HEK293 (cell line): Measurements from ENCODE around the gene MYADML2.

Source experiments
- GLIS2 ChIP-seq: fragments of 450-650 bp; formaldehyde crosslinking; IDR thresholded peaks from 2 replicates; pipeline ENCODE4 v1.5.1; 2016; ENCODE audit warnings: missing biosample characterization, missing genetic modification characterization
- KLF8 ChIP-seq: fragments of 450-650 bp; formaldehyde crosslinking; IDR thresholded peaks from 2 replicates; pipeline ENCODE4 v1.5.1; 2016; ENCODE audit warnings: missing biosample characterization, missing genetic modification characterization
- MYNN ChIP-seq: fragments of 450-650 bp; formaldehyde crosslinking; IDR thresholded peaks from 2 replicates; pipeline ENCODE4 v1.5.1; 2016; ENCODE audit warnings: missing biosample characterization, missing genetic modification characterization, borderline replicate concordance
- OSR2 ChIP-seq: fragments of 450-650 bp; formaldehyde crosslinking; IDR thresholded peaks from 2 replicates; pipeline ENCODE4 v1.5.1; 2016; ENCODE audit warnings: missing biosample characterization, missing genetic modification characterization
- PRDM1 ChIP-seq: fragments of 450-650 bp; formaldehyde crosslinking; IDR thresholded peaks from 2 replicates; pipeline ENCODE4; 2016; ENCODE audit warnings: missing biosample characterization, missing genetic modification characterization
- SCRT2 ChIP-seq: fragments of 450-650 bp; formaldehyde crosslinking; IDR thresholded peaks from 2 replicates; pipeline ENCODE4 v1.5.1; 2016; ENCODE audit warnings: missing biosample characterization, missing genetic modification characterization
- SETDB1 ChIP-seq: IDR thresholded peaks from one replicate; pipeline ENCODE4 v1.6.1; 2017; ENCODE audit warnings: mild to moderate bottlenecking, low read length, moderate library complexity, mixed read lengths; ENCODE audit not compliant: insufficient read length
- SP2 ChIP-seq: fragments of 450-650 bp; formaldehyde crosslinking; IDR thresholded peaks from 2 replicates; pipeline ENCODE4 v1.5.1; 2016; ENCODE audit warnings: missing biosample characterization, missing genetic modification characterization
- ZBTB26 ChIP-seq: fragments of 450-650 bp; formaldehyde crosslinking; optimal IDR thresholded peaks from 2 replicates; pipeline ENCODE3; 2016; ENCODE audit warnings: missing biosample characterization, mild to moderate bottlenecking, missing genetic modification characterization
- ZBTB48 ChIP-seq: fragments of 450-650 bp; formaldehyde crosslinking; IDR thresholded peaks from 2 replicates; pipeline ENCODE4 v1.5.1; 2016; ENCODE audit warnings: missing biosample characterization, missing genetic modification characterization
- ZNF175 ChIP-seq: fragments of 450-650 bp; formaldehyde crosslinking; IDR thresholded peaks from 2 replicates; pipeline ENCODE4 v1.5.1; 2016; ENCODE audit warnings: missing biosample characterization, missing genetic modification characterization
- ZNF19 ChIP-seq: fragments of 450-650 bp; formaldehyde crosslinking; IDR thresholded peaks from 2 replicates; pipeline ENCODE4; 2016; ENCODE audit warnings: missing biosample characterization, missing genetic modification characterization, low read depth
- ZNF221 ChIP-seq: fragments of 450-650 bp; formaldehyde crosslinking; IDR thresholded peaks from 2 replicates; pipeline ENCODE4 v1.5.1; 2017; ENCODE audit warnings: missing biosample characterization, missing genetic modification characterization, borderline replicate concordance
- ZNF335 ChIP-seq: fragments of 450-650 bp; formaldehyde crosslinking; conservative IDR thresholded peaks from 2 replicates; pipeline ENCODE4 v1.5.1; 2016; ENCODE audit warnings: missing biosample characterization, missing genetic modification characterization
- ZNF473 ChIP-seq: fragments of 450-650 bp; formaldehyde crosslinking; IDR thresholded peaks from 2 replicates; pipeline ENCODE4 v1.5.1; 2017; ENCODE audit warnings: missing biosample characterization, missing genetic modification characterization
- ZNF501 ChIP-seq: fragments of 450-650 bp; formaldehyde crosslinking; IDR thresholded peaks from 2 replicates; pipeline ENCODE4 v1.5.1; 2016; ENCODE audit warnings: missing biosample characterization, missing genetic modification characterization
- ZNF510 ChIP-seq: fragments of 450-650 bp; formaldehyde crosslinking; IDR thresholded peaks from 2 replicates; pipeline ENCODE4 v1.5.1; 2018; ENCODE audit warnings: mild to moderate bottlenecking, missing genetic modification characterization, missing biosample characterization; ENCODE audit not compliant: insufficient replicate concordance
- ZNF514 ChIP-seq: fragments of 450-650 bp; formaldehyde crosslinking; IDR thresholded peaks from 2 replicates; pipeline ENCODE4 v1.5.1; 2016; ENCODE audit warnings: missing biosample characterization, missing genetic modification characterization
- ZNF623 ChIP-seq: fragments of 450-650 bp; formaldehyde crosslinking; IDR thresholded peaks from 2 replicates; pipeline ENCODE4 v1.5.1; 2016; ENCODE audit warnings: missing biosample characterization, missing genetic modification characterization
- ZNF626 ChIP-seq: fragments of 450-650 bp; sonication (Bioruptor Pico); formaldehyde crosslinking; IDR thresholded peaks from 2 replicates; pipeline ENCODE4 v1.5.1; 2018; ENCODE audit warnings: missing biosample characterization, missing genetic modification characterization, inconsistent platforms
- ZNF658 ChIP-seq: fragments of 450-650 bp; formaldehyde crosslinking; IDR thresholded peaks from 2 replicates; pipeline ENCODE4; 2016; ENCODE audit warnings: missing biosample characterization, missing genetic modification characterization
- ZNF701 ChIP-seq: fragments of 450-650 bp; formaldehyde crosslinking; IDR thresholded peaks from 2 replicates; pipeline ENCODE4 v1.5.1; 2016; ENCODE audit warnings: missing biosample characterization, missing genetic modification characterization
- TF ChIP-seq, protein P1 (sequence below): fragments of 450-650 bp; formaldehyde crosslinking; IDR thresholded peaks from 2 replicates; pipeline ENCODE4 v1.5.1; 2016; ENCODE audit warnings: missing biosample characterization, missing genetic modification characterization
- TF ChIP-seq, protein P2 (sequence below): fragments of 450-650 bp; formaldehyde crosslinking; IDR thresholded peaks from 2 replicates; pipeline ENCODE4 v1.5.1; 2016; ENCODE audit warnings: missing biosample characterization, missing genetic modification characterization

The MYADML2 gene

GRCh38 chr17:81910840-81911276 lies 36.2 kb downstream of the MYADML2 start (continued):
- no peak for TF ChIP-seq ZNF175 (tag by site-specific recombination)
- TF ChIP-seq GLIS2 (tag by site-specific recombination): peak; percentile 65
- TF ChIP-seq KLF8 (tag by site-specific recombination): 0 out of 2 replicates have a peak, but pooled peaks have one; percentile 20
- no peak for TF ChIP-seq ZNF623 (tag by site-specific recombination)
- no peak for TF ChIP-seq ZBTB48
- TF ChIP-seq, protein P1, sequence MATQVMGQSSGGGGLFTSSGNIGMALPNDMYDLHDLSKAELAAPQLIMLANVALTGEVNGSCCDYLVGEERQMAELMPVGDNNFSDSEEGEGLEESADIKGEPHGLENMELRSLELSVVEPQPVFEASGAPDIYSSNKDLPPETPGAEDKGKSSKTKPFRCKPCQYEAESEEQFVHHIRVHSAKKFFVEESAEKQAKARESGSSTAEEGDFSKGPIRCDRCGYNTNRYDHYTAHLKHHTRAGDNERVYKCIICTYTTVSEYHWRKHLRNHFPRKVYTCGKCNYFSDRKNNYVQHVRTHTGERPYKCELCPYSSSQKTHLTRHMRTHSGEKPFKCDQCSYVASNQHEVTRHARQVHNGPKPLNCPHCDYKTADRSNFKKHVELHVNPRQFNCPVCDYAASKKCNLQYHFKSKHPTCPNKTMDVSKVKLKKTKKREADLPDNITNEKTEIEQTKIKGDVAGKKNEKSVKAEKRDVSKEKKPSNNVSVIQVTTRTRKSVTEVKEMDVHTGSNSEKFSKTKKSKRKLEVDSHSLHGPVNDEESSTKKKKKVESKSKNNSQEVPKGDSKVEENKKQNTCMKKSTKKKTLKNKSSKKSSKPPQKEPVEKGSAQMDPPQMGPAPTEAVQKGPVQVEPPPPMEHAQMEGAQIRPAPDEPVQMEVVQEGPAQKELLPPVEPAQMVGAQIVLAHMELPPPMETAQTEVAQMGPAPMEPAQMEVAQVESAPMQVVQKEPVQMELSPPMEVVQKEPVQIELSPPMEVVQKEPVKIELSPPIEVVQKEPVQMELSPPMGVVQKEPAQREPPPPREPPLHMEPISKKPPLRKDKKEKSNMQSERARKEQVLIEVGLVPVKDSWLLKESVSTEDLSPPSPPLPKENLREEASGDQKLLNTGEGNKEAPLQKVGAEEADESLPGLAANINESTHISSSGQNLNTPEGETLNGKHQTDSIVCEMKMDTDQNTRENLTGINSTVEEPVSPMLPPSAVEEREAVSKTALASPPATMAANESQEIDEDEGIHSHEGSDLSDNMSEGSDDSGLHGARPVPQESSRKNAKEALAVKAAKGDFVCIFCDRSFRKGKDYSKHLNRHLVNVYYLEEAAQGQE (tag by site-specific recombination): no peak
- TF ChIP-seq PRDM1 (tag by site-specific recombination): no peak
- TF ChIP-seq MYNN: no peak
- TF ChIP-seq ZNF473 (tag by site-specific recombination): no peak
- no peak for TF ChIP-seq SETDB1
- no peak for TF ChIP-seq ZNF501 (tag by site-specific recombination)
- TF ChIP-seq ZNF221 (tag by site-specific recombination): no peak
- TF ChIP-seq ZNF701: no peak
- TF ChIP-seq ZBTB26 (tag by site-specific recombination): peak; percentile 78
- TF ChIP-seq ZNF514 (tag by site-specific recombination): no peak
- no peak for TF ChIP-seq ZNF510 (tag by site-specific recombination)
- peak; percentile 67 for TF ChIP-seq ZNF335 (tag by site-specific recombination)
- no peak for TF ChIP-seq OSR2
- TF ChIP-seq ZNF626 (tag by site-specific recombination): no peak
- TF ChIP-seq SP2 (tag by site-specific recombination): peak; percentile 36
- TF ChIP-seq, protein P2, sequence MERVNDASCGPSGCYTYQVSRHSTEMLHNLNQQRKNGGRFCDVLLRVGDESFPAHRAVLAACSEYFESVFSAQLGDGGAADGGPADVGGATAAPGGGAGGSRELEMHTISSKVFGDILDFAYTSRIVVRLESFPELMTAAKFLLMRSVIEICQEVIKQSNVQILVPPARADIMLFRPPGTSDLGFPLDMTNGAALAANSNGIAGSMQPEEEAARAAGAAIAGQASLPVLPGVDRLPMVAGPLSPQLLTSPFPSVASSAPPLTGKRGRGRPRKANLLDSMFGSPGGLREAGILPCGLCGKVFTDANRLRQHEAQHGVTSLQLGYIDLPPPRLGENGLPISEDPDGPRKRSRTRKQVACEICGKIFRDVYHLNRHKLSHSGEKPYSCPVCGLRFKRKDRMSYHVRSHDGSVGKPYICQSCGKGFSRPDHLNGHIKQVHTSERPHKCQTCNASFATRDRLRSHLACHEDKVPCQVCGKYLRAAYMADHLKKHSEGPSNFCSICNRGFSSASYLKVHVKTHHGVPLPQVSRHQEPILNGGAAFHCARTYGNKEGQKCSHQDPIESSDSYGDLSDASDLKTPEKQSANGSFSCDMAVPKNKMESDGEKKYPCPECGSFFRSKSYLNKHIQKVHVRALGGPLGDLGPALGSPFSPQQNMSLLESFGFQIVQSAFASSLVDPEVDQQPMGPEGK (tag by site-specific recombination): no peak
- TF ChIP-seq ZNF19 (tag by site-specific recombination): no peak
- TF ChIP-seq SCRT2: peak; percentile 40; the same call in 1 of the 2 replicates
- no peak for TF ChIP-seq ZNF658 (tag by site-specific recombination)
